Ishikawa (cell line): ENCODE results near the gene GPR15LG.

Experiments
- CEBPB ChIP-seq: IDR thresholded peaks from 2 replicates; pipeline ENCODE4 v1.6.1; 2012
- CREB1 ChIP-seq: IDR thresholded peaks from 2 replicates; pipeline ENCODE4 v1.6.1; 2012; ENCODE audit warnings: low read depth
- EGR1 ChIP-seq: IDR thresholded peaks from 2 replicates; pipeline ENCODE4 v1.6.1; 2012
- EP300 ChIP-seq: IDR thresholded peaks from 2 replicates; pipeline ENCODE4 v1.6.1; 2012; ENCODE audit warnings: borderline replicate concordance
- FOXM1 ChIP-seq: IDR thresholded peaks from 2 replicates; pipeline ENCODE4 v1.6.1; 2012; ENCODE audit warnings: low read depth, borderline replicate concordance
- MAX ChIP-seq: IDR thresholded peaks from 2 replicates; pipeline ENCODE4 v1.6.1; 2012
- NFIC ChIP-seq: IDR thresholded peaks from 2 replicates; pipeline ENCODE4 v1.6.1; 2012
- RAD21 ChIP-seq: IDR thresholded peaks from 2 replicates; pipeline ENCODE4 v1.6.1; 2012; ENCODE audit warnings: low read depth
- REST ChIP-seq: IDR thresholded peaks from 2 replicates; pipeline ENCODE4 v1.6.1; 2012; ENCODE audit warnings: low read depth, mild to moderate bottlenecking
- TAF1 ChIP-seq: IDR thresholded peaks from 2 replicates; pipeline ENCODE4 v1.6.1; 2012; ENCODE audit warnings: low read depth, mild to moderate bottlenecking
- TCF12 ChIP-seq: IDR thresholded peaks from 2 replicates; pipeline ENCODE4 v1.6.1; 2012; ENCODE audit warnings: low read depth
- TEAD4 ChIP-seq: IDR thresholded peaks from 2 replicates; pipeline ENCODE4 v1.6.1; 2012
- USF1 ChIP-seq: IDR thresholded peaks from 2 replicates; pipeline ENCODE4 v1.6.1; 2012
- YY1 ChIP-seq: IDR thresholded peaks from 2 replicates; pipeline ENCODE4 v1.6.1; 2012; ENCODE audit warnings: low read depth
- ZBTB7A ChIP-seq: IDR thresholded peaks from 2 replicates; pipeline ENCODE4 v1.6.1; 2012; ENCODE audit warnings: low read depth

Gene GPR15LG

GRCh38 chr10:84173501-84173929 is at the start of gene GPR15LG:
TSS of gene GPR15LG (plus strand) at chr10:84173801. CDS start at chr10:84173852, 51 bp downstream.
- no peak for TF ChIP-seq RAD21
- no peak for TF ChIP-seq EGR1
- no peak for TF ChIP-seq ZBTB7A
- no peak for TF ChIP-seq TCF12
- no peak for TF ChIP-seq USF1

GRCh38 chr10:84125910-84126784 is 47.5 kb upstream of the GPR15LG start:
- peak; percentile 25; the same call in 1 of the 2 replicates for TF ChIP-seq RAD21

GRCh38 chr10:84126785-84127167 is 46.8 kb upstream of the GPR15LG start:
- TF ChIP-seq EGR1 = no peak
- no peak for TF ChIP-seq TAF1
- no peak for TF ChIP-seq EP300
- no peak for TF ChIP-seq FOXM1
- TF ChIP-seq MAX = no peak
- no peak for TF ChIP-seq NFIC
- no peak for TF ChIP-seq USF1
- no peak for TF ChIP-seq REST
- TF ChIP-seq ZBTB7A = no peak
- TF ChIP-seq CREB1 = no peak
- no peak for TF ChIP-seq YY1
- no peak for TF ChIP-seq RAD21
- no peak for TF ChIP-seq TEAD4
- TF ChIP-seq TCF12 = no peak
- TF ChIP-seq CEBPB = no peak

GRCh38 chr10:84135836-84136235 is 37.8 kb upstream of the GPR15LG start:
- TF ChIP-seq FOXM1 (no peak), TAF1 (no peak), REST (no peak), EP300 (no peak), CEBPB (no peak), YY1 (no peak)

GRCh38 chr10:84137811-84138210 is 35.8 kb upstream of the GPR15LG start:
- TF ChIP-seq TCF12 = no peak
- TF ChIP-seq FOXM1 = no peak
- no peak for TF ChIP-seq CREB1
- TF ChIP-seq ZBTB7A = no peak

GRCh38 chr10:84138478-84139125 is 35.0 kb upstream of the GPR15LG start:
- TF ChIP-seq RAD21 (no peak), TEAD4 (no peak), EGR1 (no peak)
